Activated CD4-positive, alpha-beta T cell treated with anti-CD3 and anti-CD28 coated beads, Interleukin-2, amount 50 U/mL, for 4 hours (primary cell): Measurements from ENCODE around the gene GNAI3.

Source experiments
- DNase-seq, 2 experiments: peaks; one replicate each; pipeline ENCODE4 v3.0.0-alpha.2; 2020

Gene GNAI3

DNA sequence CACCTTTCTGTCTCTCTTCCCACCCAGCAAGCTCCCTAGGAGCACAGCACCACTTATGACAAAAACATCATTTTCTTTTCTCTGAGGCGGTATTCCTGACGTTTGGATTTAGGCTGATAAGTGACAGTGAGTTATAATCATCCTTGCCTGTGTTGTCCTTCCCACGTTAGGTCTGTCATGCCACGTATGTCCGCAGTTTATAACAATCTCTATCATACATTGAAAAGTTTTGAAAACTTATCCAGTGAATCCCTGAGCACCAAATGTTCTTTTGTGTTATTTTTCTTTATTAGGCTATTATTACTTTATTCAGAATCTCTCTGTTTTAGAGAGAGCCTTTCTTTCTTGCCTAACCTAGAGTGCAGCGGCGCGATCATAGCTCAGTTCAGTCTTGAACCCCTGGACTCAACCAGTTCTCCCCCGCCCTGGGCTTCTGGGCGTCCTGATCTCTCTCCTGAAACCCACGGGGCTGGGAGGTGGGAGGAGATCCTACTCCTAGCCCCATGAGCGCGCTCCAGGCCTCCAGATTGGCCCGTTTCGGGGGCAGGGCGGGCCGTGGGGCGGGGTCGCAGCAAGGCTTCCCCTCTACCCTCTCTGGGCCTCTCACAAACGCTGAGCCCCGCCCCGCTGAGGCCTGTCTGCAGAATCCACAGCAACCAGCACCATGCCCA lies 119.2 kb downstream of the GNAI3 start, which contains the start of gene GSTM2:
TSS of gene GSTM2 (plus strand) at position 606 of the 671 bp plus-strand sequence. CDS start at position 665, 59 bp downstream.
- DNase-seq, result peak; percentile 79
